Measurements from ENCODE around the gene PPP2R3A. TPM values are rescaled to one million over a fixed set of nuclear protein-coding genes. Genes with fewer than 3 reads are reported as not detected.
"Not testable (repeated sequence)": the region's sequence is repeated elsewhere in the genome, so short reads cannot be mapped to it uniquely, and the experiment has no call there.

Gene PPP2R3A
- total and polyA plus RNA-seq, 2 donors from 2014 or later: 16.6 to 71.9 TPM

DNA sequence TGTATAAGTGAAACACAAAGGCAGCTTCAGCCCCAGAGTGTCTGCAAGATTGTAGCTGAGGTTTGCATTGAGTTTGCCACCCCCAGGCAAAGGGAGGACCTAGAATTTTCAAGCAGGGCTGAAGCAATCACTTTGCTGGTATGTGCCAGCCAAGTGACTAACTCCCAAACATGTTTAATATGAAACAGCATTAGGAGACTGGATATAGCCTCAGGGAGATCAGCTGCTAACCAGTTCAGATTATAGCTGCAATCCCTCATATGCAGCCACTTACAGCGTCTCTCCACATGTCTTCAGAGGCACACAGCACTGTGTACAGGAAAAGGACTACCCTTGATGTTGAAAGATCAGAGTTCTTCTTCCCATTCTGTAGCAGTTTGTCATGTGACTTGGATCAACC, 38.4 kb upstream of the PPP2R3A start:
- H3K27me3 ChIP-seq (ENCODE audit: control insufficient read depth, insufficient read depth, low read length): no peaks in the 10 kb centered on the region
- FAIRE-seq: no peak
- H3K27ac ChIP-seq (ENCODE audit: low read depth in 2 of 2, low read length in 2 of 2): no peak overlapping the region
- TF ChIP-seq, protein P1, sequence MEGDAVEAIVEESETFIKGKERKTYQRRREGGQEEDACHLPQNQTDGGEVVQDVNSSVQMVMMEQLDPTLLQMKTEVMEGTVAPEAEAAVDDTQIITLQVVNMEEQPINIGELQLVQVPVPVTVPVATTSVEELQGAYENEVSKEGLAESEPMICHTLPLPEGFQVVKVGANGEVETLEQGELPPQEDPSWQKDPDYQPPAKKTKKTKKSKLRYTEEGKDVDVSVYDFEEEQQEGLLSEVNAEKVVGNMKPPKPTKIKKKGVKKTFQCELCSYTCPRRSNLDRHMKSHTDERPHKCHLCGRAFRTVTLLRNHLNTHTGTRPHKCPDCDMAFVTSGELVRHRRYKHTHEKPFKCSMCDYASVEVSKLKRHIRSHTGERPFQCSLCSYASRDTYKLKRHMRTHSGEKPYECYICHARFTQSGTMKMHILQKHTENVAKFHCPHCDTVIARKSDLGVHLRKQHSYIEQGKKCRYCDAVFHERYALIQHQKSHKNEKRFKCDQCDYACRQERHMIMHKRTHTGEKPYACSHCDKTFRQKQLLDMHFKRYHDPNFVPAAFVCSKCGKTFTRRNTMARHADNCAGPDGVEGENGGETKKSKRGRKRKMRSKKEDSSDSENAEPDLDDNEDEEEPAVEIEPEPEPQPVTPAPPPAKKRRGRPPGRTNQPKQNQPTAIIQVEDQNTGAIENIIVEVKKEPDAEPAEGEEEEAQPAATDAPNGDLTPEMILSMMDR (IDR thresholded peaks at IDR 0.05; ENCODE audit: borderline replicate concordance, extremely low read depth, insufficient read depth): no peak
- H3K4me1 ChIP-seq (ENCODE audit: control insufficient read depth in 2 of 3, insufficient read depth in 2 of 3, low read depth in 1 of 3, low read length in 3 of 3): peaks cover 0 to 30% (median 4%) of the 10 kb centered on the region in 3 donors
- H3K4me3 ChIP-seq (ENCODE audit: low read length in 3 of 3): no peak overlapping the region
- no peaks in the 10 kb centered on the region for H3K36me3 ChIP-seq (ENCODE audit: control insufficient read depth in 2 of 3, insufficient read depth in 3 of 3, low read length in 3 of 3)
- no peak for DNase-seq
- H3K9ac ChIP-seq (ENCODE audit: low read length in 3 of 3): no peak overlapping the region
- intact Hi-C loops (cut with DNase I): no loop called here
- H3K9me3 ChIP-seq (ENCODE audit: control insufficient read depth in 2 of 3, insufficient read depth in 1 of 3, low read length in 3 of 3): no peaks in the 10 kb centered on the region

DNA sequence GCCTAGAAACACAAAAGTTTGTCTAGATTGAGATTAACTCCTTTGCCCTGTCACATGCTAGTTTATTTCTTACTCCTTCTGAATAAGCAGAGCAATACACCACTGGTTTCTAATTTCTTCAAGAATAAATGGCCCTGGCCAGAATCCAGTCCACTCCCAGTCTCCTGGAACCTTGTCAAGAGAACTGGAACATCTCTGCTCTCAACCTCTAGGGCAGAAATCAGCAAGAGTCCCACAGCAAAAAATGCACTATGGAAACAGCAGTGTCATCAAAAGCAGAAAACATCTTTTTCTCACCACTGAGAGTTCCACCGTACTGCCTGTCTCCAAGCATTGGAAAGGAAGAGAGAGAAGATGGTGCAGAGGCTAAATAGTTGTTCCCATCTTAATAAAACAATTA, 35.9 kb upstream of the PPP2R3A start:
- H3K9me3 ChIP-seq (ENCODE audit: control insufficient read depth in 2 of 3, insufficient read depth in 1 of 3, low read length in 3 of 3): no peaks in the 10 kb centered on the region
- no peaks in the 10 kb centered on the region for H3K36me3 ChIP-seq (ENCODE audit: control insufficient read depth in 2 of 3, insufficient read depth in 3 of 3, low read length in 3 of 3)
- peaks cover 0 to 12% (median 4%) of the 10 kb centered on the region in 3 donors for H3K4me1 ChIP-seq (ENCODE audit: control insufficient read depth in 2 of 3, insufficient read depth in 2 of 3, low read depth in 1 of 3, low read length in 3 of 3)
- H3K4me3 ChIP-seq (ENCODE audit: low read length in 3 of 3): no peak overlapping the region
- peak in 1 of 5 donors; percentile 29 for DNase-seq
- TF ChIP-seq, protein P1 (IDR thresholded peaks at IDR 0.05; ENCODE audit: borderline replicate concordance, extremely low read depth, insufficient read depth): peak; percentile 5
- no peak overlapping the region for H3K9ac ChIP-seq (ENCODE audit: low read length in 3 of 3)
- no peaks in the 10 kb centered on the region for H3K27me3 ChIP-seq (ENCODE audit: control insufficient read depth, insufficient read depth, low read length)
- FAIRE-seq: no peak
- intact Hi-C loops (cut with DNase I): no loop called here
- H3K27ac ChIP-seq (ENCODE audit: low read depth in 2 of 2, low read length in 2 of 2): peak overlapping the region in 1 of 2 donors; percentile 2

DNA sequence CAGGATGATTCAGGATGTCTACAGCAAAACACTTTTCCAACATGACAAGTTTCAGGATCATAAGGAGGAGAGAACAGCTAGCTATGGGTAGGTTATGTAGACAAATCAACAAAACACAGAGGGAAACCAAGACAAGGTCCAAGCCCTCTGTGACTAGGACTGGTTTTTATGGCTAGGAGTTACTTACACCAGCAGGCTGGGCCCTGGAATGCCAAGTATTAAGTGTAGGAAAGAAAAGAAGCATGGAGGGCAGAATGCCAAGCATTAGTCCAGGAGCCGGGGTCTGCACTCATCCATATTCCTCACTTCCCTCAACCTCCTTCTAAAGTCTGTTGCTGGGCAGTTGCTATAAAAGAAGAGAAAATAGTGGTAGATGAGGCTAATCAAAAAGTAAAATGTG, 35.3 kb upstream of the PPP2R3A start:
- DNase-seq (no peak), FAIRE-seq (no peak)
- no peaks in the 10 kb centered on the region for H3K9me3 ChIP-seq (ENCODE audit: control insufficient read depth in 2 of 3, insufficient read depth in 1 of 3, low read length in 3 of 3)
- no peak overlapping the region for H3K9ac ChIP-seq (ENCODE audit: low read length in 3 of 3)
- peaks cover 0 to 10% (median 4%) of the 10 kb centered on the region in 3 donors for H3K4me1 ChIP-seq (ENCODE audit: control insufficient read depth in 2 of 3, insufficient read depth in 2 of 3, low read depth in 1 of 3, low read length in 3 of 3)
- TF ChIP-seq, protein P1 (IDR thresholded peaks at IDR 0.05; ENCODE audit: borderline replicate concordance, extremely low read depth, insufficient read depth): no peak
- no peaks in the 10 kb centered on the region for H3K36me3 ChIP-seq (ENCODE audit: control insufficient read depth in 2 of 3, insufficient read depth in 3 of 3, low read length in 3 of 3)
- intact Hi-C loops (cut with DNase I): no loop called here
- peak overlapping the region; percentile 2 to 29 for H3K27ac ChIP-seq (ENCODE audit: low read depth in 2 of 2, low read length in 2 of 2)
- no peaks in the 10 kb centered on the region for H3K27me3 ChIP-seq (ENCODE audit: control insufficient read depth, insufficient read depth, low read length)
- H3K4me3 ChIP-seq (ENCODE audit: low read length in 3 of 3): no peak overlapping the region

DNA sequence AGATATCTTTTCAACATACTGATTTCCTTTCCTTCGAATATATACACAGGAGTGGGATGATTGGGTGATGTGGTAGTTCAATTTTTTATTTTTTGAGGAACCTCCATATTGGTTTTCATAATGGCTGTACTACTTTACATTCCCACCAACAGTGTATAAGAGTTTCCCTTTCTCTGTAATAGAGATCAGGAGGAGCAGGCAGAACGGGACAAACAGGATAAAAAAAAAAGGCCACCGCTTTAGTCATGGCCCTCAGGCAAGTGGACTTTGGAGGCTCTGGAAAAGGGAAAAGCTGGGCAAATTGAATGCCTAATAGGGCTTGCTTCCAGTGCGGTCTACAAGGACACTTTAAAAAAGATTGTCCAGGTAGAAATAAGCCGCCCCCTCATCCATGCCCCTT, 30.4 kb upstream of the PPP2R3A start:
- H3K4me1 ChIP-seq (ENCODE audit: control insufficient read depth in 2 of 3, insufficient read depth in 2 of 3, low read depth in 1 of 3, low read length in 3 of 3); H3K27me3 ChIP-seq (ENCODE audit: control insufficient read depth, insufficient read depth, low read length); DNase-seq; H3K4me3 ChIP-seq (ENCODE audit: low read length in 3 of 3); FAIRE-seq; H3K9me3 ChIP-seq (ENCODE audit: control insufficient read depth in 2 of 3, insufficient read depth in 1 of 3, low read length in 3 of 3); H3K27ac ChIP-seq (ENCODE audit: low read depth in 2 of 2, low read length in 2 of 2); H3K36me3 ChIP-seq (ENCODE audit: control insufficient read depth in 2 of 3, insufficient read depth in 3 of 3, low read length in 3 of 3); H3K9ac ChIP-seq (ENCODE audit: low read length in 3 of 3); intact Hi-C loops (cut with DNase I): not testable (repeated sequence)

DNA sequence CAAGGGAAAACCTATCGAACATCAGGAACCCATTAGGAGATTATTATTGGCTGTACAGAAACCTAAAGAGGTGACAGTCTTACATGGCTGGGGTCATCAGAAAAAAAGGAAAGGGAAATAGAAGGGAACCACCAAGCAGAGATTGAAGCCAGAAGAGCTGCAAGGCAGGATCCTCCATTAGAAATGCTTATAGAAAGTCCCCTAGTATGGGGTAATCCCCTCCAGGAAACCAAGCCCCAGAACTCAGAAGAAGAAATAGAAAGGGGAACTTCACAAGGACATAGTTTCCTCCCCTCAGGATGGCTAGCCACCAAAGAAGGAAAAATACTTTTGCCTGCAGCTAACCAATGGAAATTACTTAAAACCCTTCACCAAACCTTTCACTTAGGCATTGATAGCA, 27.8 kb upstream of the PPP2R3A start:
- H3K27me3 ChIP-seq (ENCODE audit: control insufficient read depth, insufficient read depth, low read length); FAIRE-seq; H3K36me3 ChIP-seq (ENCODE audit: control insufficient read depth in 2 of 3, insufficient read depth in 3 of 3, low read length in 3 of 3); H3K4me3 ChIP-seq (ENCODE audit: low read length in 3 of 3); H3K9ac ChIP-seq (ENCODE audit: low read length in 3 of 3); intact Hi-C loops (cut with DNase I); H3K9me3 ChIP-seq (ENCODE audit: control insufficient read depth in 2 of 3, insufficient read depth in 1 of 3, low read length in 3 of 3); H3K4me1 ChIP-seq (ENCODE audit: control insufficient read depth in 2 of 3, insufficient read depth in 2 of 3, low read depth in 1 of 3, low read length in 3 of 3); H3K27ac ChIP-seq (ENCODE audit: low read depth in 2 of 2, low read length in 2 of 2); DNase-seq: not testable (repeated sequence)

All from kidney (tissue), 14 donors.